HCEC 1CT (cell line): ENCODE data around the gene FCER1G.

Source experiments
- DNase-seq: peaks from one replicate; pipeline ENCODE4 v3.0.0-alpha.2; 2017

FCER1G gene

DNA sequence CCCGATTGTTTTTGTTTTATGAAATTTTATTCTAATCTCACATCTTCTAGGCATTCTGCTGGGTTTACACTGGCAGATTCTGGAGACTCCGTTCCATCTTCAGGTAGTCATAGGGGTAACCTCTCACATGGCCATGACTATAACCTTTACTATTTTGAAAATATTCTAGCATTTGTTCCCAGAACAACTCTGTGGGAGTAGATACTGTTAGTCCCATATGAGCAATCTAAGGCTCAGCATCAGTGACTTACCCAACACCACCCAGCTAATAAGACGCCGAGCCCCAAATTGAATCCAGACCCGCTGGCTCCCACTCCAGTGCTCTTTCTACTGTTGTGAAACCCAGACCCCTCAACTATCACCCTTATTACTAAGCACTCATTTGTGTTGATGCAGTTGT, 26.1 kb upstream of the FCER1G start:
- DNase-seq: no peak

GRCh38 chr1:161190962-161191521, 24.1 kb upstream of the FCER1G start:
- no peak for DNase-seq

DNA sequence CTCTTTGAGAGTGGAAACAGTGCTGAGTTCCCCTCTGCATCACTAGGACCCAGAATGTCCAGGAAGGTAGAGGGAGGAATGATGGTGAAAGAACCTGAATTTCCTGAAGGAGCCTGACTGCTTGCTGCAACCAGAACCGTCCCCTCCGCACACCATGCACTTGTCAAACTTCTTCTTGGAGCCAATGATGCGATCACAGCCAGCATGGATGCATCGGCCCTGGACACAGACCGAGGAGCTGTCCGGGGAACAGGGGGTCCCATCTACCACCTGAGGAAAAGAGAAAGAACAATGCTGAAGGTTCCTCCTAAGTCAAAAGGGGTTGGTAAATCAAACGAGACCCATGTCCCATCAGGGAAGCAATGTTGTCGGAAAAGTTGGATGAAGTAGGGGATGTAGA, 23.1 kb upstream of the FCER1G start:
- DNase-seq: no peak

DNA sequence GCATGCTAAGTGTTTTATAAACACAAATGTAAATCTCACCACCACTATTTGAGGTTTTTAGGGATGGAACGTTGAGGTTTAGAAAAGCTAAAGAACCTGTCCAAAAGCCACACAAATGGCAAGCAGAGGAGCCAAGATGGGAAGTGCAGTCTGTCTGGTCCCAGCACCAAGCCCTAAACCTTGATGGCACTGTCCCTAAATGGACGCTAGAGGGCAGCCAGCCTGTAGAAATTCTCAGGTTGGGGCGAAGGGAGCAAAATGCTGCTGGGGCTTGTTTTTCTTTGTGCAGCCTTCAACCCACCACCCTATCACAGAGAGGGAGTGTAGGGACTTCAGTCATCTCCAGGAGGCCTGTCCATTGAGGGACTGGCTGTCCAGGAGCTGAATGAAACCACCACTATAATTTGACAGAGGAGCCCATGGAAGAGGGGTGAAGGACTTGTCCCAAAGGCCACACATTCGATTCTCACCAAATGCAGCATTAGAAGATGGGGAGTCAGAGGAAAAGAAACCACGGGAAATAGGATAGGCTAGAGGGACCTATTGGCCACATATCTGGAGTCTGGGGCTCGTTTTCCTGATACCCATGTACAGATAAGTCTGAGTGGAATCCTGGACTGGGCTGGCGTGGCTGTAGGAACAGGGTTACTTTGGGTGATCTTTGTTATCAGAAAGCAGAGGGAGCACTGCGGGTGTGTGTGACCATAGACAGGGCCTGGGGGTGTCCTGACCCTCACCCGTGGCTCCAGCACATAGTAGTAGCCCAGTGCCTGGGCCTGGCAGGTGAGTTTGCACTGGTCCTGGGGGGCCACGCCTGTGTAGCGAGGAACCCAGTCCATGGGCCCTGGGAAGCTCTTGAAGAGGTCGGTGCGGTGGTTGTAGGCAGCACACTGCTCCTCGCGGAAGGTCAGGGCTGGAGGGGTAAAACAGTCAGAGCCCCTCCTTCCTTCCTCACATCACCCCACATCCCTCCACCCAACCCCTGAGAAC, 22.3 kb upstream of the FCER1G start:
- DNase-seq: peak; percentile 67

DNA sequence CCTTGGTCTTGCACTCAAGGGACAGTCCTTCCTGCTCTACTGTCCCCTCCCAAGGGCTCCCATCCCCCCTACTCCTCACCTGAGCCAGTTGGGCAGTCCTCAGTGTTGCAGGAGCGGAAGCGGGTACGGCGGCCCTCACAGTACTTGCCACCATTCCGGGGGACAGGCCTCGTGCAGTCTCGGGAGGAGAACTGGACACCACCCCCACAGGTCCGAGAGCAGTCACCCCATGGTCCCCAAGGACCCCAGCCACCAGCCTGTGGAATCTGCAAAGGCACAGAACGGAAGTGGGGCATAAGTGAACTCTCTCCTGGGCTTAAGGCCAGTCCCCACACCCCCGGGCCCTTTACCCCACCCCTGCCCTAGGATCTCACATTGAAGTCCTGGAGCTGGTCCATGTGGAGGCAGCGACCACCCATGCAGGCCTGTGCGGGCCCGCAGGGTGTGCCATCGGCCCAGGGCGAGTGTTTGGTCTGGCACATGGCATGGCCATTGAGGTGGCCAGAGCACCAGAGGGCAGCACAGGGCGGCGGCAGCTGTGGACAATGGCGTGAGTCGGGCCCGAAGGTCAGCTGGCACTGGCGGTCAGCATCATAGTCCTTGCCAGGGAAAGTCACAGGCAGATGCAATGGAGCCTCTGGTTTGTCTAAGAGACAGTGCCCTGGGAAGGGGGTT, 21.4 kb upstream of the FCER1G start:
- DNase-seq: no peak

- DNase-seq: no peak
Measured at GRCh38 chr1:161195171-161195570, 19.9 kb upstream of the FCER1G start.

GRCh38 chr1:161196111-161196510, 19.0 kb upstream of the FCER1G start:
- no peak for DNase-seq

DNA sequence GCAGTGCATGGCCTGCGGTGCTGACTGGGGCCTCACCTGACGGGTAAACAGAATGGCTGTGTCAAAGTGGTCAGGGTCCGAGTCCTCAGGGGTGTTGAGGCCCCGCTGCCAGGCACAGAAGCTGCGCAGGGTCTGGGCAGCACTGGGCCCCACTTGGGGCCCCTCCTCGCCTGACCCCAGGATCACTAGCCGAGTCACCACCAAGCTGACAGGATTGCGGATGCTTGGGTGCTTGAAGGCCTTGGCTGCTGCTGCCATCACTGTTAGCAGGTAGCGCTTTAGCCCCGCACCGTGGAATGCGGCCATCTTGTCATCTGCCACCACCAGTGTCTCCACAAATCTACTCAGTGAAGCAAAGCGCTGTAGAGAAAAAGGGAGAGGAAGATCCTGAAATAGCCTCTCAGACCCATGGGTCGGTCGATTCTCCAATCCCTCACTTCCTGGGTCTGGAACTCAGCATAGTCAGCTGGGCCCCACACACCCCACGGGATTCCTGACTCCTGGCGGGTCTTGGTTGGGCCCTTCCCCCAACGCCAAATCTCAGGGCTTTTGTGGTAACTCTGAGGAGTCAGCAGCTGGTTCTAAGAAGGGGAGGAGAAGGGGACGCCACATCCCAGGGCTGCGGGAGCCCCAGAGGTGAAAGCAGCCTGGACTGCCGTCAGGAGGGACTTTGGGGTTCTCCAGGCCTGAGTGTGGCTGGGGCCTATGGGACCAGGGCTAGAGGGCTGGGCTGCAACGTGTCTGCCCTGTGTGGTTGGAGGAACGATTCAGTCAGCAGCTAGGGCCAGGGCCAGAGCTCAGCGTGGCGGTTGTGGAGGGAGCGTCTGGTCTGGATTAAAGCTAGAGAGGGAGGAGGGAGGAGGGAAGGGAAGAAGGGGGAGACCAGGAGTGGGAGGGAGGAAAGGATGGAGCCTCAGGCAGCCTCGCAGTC, 18.3 kb upstream of the FCER1G start:
- peak; percentile 63 for DNase-seq

DNA sequence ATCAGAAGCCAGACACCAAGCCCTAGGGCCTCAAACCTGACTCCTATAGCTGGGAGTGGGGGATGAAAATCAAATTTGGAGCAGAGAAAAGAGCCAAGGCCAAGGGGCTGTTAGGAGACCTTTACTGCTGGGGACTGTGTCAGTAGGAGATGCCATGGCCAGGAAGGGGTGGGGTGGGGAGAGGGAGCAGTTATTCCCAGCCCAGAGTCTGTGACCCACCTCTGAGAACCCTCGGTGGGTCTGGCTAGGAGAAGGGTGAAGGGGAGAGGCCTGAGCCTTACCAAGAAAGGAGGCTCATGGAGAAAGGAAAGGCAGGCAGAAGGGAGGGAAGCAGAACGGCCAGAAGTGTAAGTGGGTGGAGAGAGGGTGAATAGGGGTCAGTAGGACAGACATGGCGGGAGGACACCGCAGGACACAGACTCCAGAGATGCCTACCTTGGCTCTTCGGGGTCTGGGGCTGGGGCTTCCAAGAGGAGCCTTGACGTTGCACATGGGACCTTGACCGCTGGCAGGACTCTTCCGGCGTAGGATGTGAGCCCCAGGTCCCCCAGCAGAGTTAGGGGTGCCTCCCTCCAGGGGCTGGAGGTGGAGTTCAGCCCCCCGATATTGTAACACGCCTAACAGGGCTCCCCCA, 17.4 kb upstream of the FCER1G start:
- no peak for DNase-seq

DNA sequence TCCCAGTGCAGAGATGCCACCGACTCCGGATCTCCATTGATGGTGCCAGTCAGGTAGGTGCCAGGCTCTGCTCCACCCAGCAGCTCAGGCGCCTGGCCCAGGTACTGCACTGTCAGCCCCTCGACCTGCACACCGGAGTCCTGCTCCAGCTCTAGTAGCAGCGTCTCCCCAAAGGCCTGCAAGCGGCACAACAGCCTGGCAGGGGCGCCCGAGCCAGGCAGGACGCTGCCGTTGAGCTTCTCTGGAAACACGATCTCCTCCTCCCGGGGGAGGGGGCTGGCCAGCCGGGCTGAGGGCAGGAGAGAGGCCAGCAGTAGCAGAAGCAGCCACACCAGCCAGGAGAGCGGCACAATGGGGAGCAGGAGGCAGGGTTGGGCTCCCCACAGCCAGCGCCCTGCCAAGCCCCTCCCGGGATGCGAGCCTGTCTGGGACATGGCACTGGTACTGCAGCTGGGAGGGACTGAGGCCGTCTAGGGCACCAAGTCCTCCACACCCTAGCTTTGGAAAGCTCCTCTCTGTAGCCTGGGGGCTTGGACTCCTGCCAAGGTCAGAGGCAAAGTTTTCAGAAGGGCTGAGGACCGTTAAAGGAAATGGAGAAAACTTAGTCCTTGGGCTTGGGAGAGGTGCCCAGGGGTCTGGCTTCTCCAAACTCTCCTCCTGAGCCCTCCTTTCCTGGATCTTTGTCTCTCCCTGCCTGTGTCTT, 16.8 kb upstream of the FCER1G start:
- no peak for DNase-seq

DNA sequence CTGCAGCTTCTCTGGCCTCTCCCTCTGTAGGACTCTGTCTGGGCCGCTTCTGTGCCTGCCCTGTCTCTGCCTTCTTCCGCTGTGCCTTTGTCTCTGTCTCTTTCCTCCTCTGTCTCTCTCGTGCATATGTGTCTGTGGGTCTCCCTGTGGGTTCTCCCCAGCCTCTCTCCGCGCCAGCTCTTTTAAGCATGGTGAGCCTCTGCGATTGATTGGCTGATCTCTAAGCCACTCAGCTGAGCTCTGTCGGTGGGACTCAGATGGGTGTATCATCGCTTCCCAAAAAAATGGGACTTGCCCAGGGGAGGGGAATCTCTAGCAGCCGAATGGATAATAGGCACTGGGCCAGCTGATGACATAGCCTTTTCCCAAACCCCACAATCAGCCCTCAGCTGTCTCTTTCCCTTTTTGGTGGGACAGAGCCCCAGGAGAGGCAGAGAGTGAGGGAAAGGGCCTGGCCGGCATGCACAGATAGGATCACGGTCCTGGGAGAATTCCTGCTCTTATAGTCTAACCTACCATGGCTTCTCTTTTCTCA, 16.1 kb upstream of the FCER1G start, which contains the start of gene ADAMTS4:
Gene ADAMTS4 (minus strand): TSS at position 158 of the 535 bp plus-strand sequence. CDS start 427 bp downstream, outside the sequence.
- peak; percentile 80 for DNase-seq

DNA sequence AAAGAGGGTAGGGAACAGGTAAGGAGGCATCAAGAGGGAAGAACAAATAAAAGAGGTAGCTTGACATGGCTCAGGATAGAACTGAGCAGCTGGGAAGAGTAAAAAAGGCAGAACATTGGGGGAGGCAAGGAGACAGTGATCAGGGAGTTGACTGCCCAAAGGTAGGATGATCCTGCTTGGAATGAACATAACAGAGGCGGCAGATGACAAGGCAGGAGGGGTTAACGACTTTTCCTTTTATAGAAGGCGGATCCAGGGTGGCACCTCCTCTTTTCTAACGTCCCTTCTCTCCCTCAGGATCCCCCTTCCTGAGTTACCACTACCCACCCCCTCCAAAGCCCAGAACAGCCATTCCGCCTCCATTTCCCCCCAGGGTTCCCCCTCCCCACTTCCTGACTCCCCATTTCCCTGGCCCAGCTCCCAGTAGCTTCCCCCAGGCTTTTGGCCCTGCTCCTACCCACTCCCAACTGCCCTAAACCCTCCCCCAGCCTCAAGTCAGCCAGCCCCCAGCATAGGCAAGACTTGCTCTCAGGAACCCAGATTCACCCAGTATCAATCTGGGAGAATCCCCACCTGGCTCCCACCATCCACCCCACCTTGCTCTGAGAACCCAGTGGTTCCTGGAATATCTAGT, 15.5 kb upstream of the FCER1G start:
- no peak for DNase-seq

DNA sequence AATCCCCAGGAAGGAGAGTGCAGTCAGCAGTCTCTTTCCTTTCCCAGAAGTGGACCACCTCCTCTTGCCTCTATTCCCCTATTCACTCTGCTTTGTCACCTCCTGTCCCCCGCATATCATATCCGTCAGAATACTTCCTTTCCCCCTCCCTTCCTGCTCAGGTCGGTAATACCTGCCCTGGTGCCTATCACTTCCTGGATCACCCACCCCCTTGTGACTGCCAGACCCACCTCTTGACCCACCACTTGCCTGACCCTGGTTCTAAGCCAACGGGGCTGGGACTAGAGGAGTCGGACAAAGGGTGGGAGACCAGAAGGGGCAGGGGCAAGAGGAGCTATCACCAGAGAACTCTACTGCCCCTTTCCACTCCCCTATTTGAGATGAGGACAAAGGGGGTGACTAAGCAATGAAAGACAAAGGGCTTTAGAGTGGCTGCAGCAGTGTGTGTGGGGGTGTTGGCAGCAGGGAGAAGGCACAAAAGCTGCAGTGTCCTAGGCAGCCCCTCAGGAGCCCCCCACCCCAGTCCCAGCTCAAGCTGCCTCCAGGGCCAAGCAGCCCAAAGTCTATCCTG, 14.6 kb upstream of the FCER1G start:
- DNase-seq: no peak

- peak; percentile 94 for DNase-seq
Measured at GRCh38 chr1:161200992-161201835, 13.9 kb upstream of the FCER1G start.

DNA sequence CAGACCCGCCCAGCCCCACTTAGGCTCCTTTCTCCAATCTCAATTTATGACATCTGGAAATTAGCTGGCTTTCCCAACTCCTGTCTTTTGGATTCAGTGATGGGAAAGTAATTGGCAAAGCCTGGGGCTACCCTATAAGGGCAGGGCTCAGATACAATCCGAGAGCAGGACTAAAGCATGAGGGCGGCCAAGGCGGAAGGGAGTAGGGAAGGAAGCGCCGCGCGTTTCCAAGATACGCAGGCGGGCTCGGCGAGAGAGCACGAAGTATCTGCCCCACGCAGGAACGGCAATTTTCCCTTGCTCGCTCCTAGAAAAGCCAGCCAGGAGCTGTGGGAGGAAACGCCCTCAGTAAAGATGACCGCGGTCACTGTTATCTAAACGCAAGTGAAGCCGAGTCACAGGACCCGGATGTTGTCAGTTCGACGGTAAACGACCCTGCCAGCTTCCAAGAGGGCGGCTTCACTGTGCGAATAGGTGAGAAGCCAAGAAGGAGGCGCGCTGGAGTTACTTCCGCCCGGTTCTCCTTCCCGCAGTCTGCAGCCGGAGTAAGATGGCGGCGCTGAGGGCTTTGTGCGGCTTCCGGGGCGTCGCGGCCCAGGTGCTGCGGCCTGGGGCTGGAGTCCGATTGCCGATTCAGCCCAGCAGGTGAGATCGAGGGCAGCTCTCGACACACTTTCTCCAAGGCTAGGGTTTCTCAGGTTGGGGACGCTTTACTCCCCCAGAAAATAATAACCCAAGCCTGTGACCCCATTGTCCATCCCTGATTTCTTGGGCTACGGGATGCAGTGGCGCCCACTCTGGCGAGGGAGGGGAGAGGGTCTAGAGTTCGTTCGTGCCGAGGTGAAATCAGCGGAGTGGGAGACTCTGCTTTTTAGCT, 13.0 kb upstream of the FCER1G start, which contains the start of gene NDUFS2:
Gene NDUFS2 (plus strand): TSS at position 532 of the 877 bp plus-strand sequence. CDS start 19 bp downstream, at position 551.
- DNase-seq: peak; percentile 100

GRCh38 chr1:161206411-161207140, 8.5 kb upstream of the FCER1G start:
- peak; percentile 77 for DNase-seq

- DNase-seq: peak; percentile 82
Measured at GRCh38 chr1:161207173-161207572, 7.9 kb upstream of the FCER1G start.
